Right lobe of liver (tissue), 4 donors: Measurements from ENCODE around the gene TRIM31.

Experiments used
- CTCF ChIP-seq, 4 donors: fragments of 200-600 bp in 3 of 4; fragments of 450-650 bp in 1 of 4; IDR thresholded peaks; one replicate each; pipeline versions ENCODE4 v1.5.1 to v1.8.0; 2016 to 2022; ENCODE audit warnings: antibody characterized with exemption in 4 of 4, mild to moderate bottlenecking in 2 of 4
- POLR2A ChIP-seq: fragments of 450-650 bp; IDR thresholded peaks from one replicate; pipeline ENCODE4 v1.6.1; 2017; ENCODE audit warnings: antibody characterized with exemption, mild to moderate bottlenecking
- donor health status: DM: no; HTN: no; CAD: no.
- donor health status: DM: no; HTN: no; CAD: no.
- donor health status: DM: no; HTN: yes; CAD: no.

GRCh38 chr6:30087876-30088275 is 25.0 kb downstream of the TRIM31 start:
- TF ChIP-seq CTCF (IDR thresholded peaks at IDR 0.05) = no peak
- no peak for TF ChIP-seq POLR2A
